Left hindlimb (tissue), 1 donor: ENCODE results near the gene C12orf43.

ENCODE experiments used
- DNase-seq: peaks from one replicate; pipeline ENCODE4 v3.0.0-alpha.2; 2018

The C12orf43 gene

GRCh38 chr12:121026274-121027045 lies 10.2 kb upstream of the C12orf43 start:
- DNase-seq: no peak

- no peak for DNase-seq
These were observed 9.3 kb upstream of the C12orf43 start for GRCh38 chr12:121025442-121026226.

GRCh38 chr12:121023799-121024198 lies 7.5 kb upstream of the C12orf43 start:
- no peak for DNase-seq

GRCh38 chr12:121022713-121023112 lies 6.4 kb upstream of the C12orf43 start:
- DNase-seq: no peak

- no peak for DNase-seq
These were observed 5.5 kb upstream of the C12orf43 start for GRCh38 chr12:121021754-121022153.

- DNase-seq: no peak
These were observed 2.8 kb upstream of the C12orf43 start for GRCh38 chr12:121018860-121019617.

GRCh38 chr12:121017966-121018491 lies 1.7 kb upstream of the C12orf43 start:
- DNase-seq: no peak

GRCh38 chr12:121013715-121014114 lies 2.6 kb downstream of the C12orf43 start:
- DNase-seq: no peak

GRCh38 chr12:121011820-121012219 lies 4.5 kb downstream of the C12orf43 start:
- no peak for DNase-seq

GRCh38 chr12:121010860-121011259 lies 5.4 kb downstream of the C12orf43 start:
- DNase-seq: no peak

GRCh38 chr12:121009741-121010140 lies 6.5 kb downstream of the C12orf43 start:
- no peak for DNase-seq

GRCh38 chr12:121008347-121009098 lies 7.8 kb downstream of the C12orf43 start:
- no peak for DNase-seq

GRCh38 chr12:121005346-121005815 lies 10.9 kb downstream of the C12orf43 start:
- DNase-seq: no peak

- no peak for DNase-seq
These were observed 12.0 kb downstream of the C12orf43 start for GRCh38 chr12:121004253-121004815.

GRCh38 chr12:121003650-121004049 lies 12.6 kb downstream of the C12orf43 start:
- DNase-seq: no peak

GRCh38 chr12:121001841-121002483 lies 14.3 kb downstream of the C12orf43 start:
- no peak for DNase-seq

GRCh38 chr12:121001060-121001459 lies 15.2 kb downstream of the C12orf43 start:
- no peak for DNase-seq

GRCh38 chr12:121000530-121000929 lies 15.8 kb downstream of the C12orf43 start:
- no peak for DNase-seq

GRCh38 chr12:120999191-121000120 lies 16.8 kb downstream of the C12orf43 start:
- no peak for DNase-seq

GRCh38 chr12:120998435-120998834 lies 17.9 kb downstream of the C12orf43 start:
- DNase-seq: no peak
